HG03139 (cell line): Measurements from ENCODE around the gene PUM1.
A peak's percentile ranks its signal among the peaks of the same experiment; 100 is the strongest.
"Not testable (repeated sequence)": the region's sequence is repeated elsewhere in the genome, so short reads cannot be mapped to it uniquely, and the experiment has no call there.

Experiments
- ATAC-seq: cut with Tn5 transposase; IDR thresholded peaks from one replicate; pipeline ENCODE4 v1.9.1; 2021; ENCODE audit not compliant: unreplicated experiment

Gene PUM1, protein sequence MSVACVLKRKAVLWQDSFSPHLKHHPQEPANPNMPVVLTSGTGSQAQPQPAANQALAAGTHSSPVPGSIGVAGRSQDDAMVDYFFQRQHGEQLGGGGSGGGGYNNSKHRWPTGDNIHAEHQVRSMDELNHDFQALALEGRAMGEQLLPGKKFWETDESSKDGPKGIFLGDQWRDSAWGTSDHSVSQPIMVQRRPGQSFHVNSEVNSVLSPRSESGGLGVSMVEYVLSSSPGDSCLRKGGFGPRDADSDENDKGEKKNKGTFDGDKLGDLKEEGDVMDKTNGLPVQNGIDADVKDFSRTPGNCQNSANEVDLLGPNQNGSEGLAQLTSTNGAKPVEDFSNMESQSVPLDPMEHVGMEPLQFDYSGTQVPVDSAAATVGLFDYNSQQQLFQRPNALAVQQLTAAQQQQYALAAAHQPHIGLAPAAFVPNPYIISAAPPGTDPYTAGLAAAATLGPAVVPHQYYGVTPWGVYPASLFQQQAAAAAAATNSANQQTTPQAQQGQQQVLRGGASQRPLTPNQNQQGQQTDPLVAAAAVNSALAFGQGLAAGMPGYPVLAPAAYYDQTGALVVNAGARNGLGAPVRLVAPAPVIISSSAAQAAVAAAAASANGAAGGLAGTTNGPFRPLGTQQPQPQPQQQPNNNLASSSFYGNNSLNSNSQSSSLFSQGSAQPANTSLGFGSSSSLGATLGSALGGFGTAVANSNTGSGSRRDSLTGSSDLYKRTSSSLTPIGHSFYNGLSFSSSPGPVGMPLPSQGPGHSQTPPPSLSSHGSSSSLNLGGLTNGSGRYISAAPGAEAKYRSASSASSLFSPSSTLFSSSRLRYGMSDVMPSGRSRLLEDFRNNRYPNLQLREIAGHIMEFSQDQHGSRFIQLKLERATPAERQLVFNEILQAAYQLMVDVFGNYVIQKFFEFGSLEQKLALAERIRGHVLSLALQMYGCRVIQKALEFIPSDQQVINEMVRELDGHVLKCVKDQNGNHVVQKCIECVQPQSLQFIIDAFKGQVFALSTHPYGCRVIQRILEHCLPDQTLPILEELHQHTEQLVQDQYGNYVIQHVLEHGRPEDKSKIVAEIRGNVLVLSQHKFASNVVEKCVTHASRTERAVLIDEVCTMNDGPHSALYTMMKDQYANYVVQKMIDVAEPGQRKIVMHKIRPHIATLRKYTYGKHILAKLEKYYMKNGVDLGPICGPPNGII

DNA sequence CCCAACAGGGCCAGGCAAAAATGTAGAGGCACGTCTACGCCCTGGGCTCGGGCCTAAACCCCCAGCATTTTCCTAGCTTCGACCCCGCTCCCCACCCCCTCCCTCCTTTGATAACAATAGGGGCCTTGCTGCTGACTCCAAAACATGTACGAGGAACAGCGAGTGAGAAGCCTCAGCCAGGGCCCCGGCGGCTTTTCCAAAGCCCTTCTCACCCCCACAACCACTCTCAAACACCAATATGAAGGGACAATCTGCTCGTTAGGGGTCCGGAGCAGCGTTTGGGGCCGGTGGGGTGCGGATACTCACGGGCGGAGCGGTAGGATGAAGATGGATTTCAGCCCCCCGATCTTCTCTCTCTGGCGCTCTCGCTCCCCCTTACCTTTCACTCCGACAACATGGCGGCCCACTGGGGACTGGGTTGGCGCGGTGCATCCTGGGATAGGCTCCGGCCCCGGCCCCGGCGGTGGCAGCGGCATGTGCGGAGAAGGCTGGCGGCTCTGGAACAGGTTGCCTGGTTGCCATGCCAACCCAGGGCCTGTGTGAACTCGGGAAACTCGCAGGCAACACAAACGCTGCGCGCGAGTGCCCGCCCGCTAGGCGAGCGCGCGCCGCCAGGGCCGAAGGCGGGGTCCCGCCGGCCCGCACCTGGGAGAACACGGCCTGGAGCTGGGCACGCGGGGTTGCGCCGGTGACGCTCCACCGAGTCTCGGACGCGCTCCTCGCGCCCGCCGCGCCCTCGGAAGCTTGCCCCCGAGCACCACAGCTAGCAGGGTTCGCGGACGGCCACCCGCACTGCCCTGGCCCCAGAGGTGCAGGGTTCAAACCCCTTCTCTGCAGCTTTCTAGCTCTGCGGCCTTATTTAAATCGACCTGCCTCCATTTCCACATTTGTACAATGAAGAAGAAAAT is at the start of gene PUM1:
PUM1 (minus strand) TSS at position 408 of the 908 bp plus-strand sequence. CDS start 6,151 bp downstream, outside the sequence.
- ATAC-seq: peak; percentile 89

- no peak for ATAC-seq
Observed at GRCh38 chr1:31112266-31112935, 46.9 kb upstream of the PUM1 start.

GRCh38 chr1:31111290-31111951 is 45.9 kb upstream of the PUM1 start:
- ATAC-seq: no peak

DNA sequence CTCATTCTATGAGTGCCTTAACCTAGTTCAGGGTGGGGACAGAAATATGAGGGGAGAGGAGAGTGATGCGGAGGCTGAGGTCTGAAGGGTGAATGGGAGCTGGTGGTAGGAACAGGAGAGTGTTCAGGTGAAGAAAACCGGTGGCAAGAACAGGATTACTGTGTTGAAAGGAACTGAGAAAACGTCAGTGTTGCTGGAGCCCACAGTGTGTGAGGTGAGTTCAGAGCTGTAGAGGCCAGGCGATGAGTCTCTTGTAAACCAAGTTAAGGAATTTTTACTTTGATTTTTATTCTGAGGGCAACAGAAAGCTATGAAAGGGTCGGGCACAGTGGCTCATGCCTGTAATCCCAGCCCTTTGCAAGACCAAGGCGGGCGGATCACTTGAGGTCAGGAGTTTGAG is 45.3 kb upstream of the PUM1 start:
- no peak for ATAC-seq

GRCh38 chr1:31108861-31109260 is 43.3 kb upstream of the PUM1 start:
- no peak for ATAC-seq

DNA sequence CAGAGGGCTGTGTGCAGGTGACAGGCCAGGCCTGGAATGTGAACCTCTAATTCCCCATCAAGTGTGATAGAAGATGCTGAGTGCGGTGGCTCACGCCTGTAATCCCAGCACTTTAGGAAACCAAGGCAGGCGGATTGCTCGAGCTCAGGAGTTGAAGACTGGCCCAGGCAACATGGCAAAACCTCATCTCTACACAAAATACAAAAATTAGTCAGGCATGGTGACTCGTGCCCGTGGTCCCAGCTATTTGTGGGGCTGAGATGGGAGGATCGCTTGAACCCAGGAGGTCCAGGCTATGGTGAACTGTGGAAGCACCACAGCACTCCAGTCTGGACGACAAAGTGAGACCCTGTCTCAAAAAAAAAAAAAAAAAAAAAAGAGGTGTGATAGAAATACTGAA is 40.1 kb upstream of the PUM1 start:
- no peak for ATAC-seq

DNA sequence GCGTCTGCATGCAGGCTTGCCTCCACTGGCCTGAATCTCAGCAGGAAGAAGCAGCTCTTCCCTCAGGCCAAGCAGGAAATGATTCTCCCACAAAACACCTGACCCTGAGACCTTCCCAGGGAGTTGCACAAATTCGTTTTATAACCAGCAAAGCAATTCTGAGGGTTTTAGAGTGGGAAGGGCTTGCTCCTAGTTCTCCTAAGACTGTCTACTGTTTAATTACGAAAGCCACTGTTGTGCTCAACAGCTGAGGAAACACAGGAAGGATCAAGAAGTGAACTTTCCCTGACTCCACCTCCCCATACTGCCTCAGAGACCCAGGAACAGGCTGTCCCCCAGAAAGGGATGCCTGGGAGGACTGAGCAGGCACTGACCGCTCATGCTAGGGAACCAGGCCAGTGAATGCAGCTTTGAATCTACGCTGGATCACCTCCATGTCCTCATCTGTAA is 37.0 kb upstream of the PUM1 start:
- no peak for ATAC-seq

DNA sequence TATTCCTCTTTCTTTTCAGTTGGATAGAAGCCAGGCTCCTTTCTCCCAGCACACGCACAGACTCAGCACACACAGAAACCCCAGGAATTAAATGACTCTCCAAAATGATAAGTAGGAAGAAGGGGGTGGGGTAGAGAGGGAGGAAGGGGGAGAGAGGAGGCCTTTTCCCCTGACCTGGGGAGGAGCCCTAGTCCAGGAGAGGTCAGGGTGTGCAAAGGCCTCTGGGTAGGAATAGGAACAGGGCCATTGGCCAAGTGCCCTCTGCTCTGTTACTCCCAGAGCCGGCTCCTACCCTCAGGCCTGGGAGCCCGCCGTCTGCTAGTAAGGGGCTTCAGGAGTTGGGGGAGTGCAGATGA is 35.6 kb upstream of the PUM1 start:
- ATAC-seq: no peak

- no peak for ATAC-seq
Observed at GRCh38 chr1:31099293-31100032, 33.9 kb upstream of the PUM1 start.

GRCh38 chr1:31095985-31096384 is 30.5 kb upstream of the PUM1 start:
- no peak for ATAC-seq

GRCh38 chr1:31095298-31095981 is 29.9 kb upstream of the PUM1 start:
- ATAC-seq: no peak

GRCh38 chr1:31088081-31088480 is 22.6 kb upstream of the PUM1 start:
- ATAC-seq: not testable (repeated sequence)

DNA sequence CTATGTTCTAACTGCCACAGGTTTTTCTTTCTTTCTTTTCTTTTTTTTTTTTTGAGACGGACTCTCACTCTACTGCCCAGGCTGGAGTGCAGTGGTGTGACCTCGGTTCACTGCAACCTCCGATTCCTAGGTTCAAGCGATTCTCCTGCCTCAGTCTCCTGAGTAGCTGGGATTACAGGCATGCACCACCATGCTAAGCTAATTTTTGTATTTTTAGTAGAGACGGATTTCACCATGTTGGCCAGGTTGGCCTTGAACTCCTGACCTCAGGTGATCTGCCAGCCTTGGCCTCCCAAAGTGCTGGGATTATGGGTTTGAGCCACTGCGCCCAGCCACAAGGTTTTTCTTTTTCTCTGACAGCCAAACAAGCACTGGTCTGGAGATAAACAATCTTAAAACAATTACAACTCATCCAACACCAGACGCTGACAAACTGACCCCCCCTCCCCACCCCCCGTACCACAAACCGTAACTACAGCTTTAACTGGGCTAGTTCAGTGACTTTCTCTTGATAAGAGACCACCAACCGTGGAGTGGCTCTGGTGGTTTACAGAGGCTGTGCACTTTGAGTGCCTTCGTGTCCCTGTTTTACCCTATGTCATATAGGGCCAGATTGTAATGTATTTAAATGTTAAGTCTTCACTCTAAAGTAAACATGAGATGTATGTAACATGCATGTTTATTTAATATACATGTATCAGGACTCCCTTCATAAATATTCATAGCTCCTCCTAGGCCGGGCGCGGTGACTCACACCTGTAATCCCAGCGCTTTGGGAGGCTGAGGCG is 19.5 kb upstream of the PUM1 start:
- ATAC-seq: no peak

DNA sequence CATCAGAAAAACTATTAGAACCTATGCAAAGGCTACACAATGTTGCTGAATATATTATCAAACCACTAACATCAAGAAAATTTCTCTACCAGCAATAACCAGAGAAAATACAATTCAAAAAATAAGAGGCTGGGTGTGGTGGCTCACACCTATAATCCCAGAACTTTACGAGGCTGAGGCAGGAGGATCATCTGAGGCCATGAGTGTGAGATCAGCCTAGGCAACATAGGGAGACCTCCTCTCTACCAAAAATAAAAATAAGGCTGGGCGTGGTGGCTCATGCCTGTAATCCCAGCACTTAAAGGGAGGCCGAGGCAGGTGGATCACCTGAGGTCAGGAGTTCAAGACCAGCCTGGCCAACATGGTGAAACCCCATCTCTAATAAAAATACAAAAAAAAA is 16.9 kb upstream of the PUM1 start:
- no peak for ATAC-seq

DNA sequence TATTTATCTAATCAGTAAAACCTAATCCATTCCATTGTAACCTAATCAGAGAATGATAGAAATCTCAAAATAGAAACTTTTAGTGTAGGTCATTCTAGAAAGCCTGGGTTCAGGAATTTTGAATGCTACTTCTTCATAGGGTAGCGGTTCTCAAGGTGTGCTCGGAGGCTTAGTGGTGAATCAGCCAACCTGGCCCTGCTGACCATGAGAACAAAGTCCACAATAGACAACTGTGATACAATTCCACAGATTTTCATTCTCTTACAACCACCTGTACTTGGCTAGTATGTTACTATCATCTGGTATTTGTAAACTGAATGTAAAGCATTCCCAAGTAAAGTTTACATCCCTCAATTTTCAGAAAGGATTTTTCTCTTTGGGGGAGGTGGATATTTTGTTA is 7.5 kb upstream of the PUM1 start:
- no peak for ATAC-seq

- no peak for ATAC-seq
Observed at GRCh38 chr1:31072304-31072746, 6.8 kb upstream of the PUM1 start.

DNA sequence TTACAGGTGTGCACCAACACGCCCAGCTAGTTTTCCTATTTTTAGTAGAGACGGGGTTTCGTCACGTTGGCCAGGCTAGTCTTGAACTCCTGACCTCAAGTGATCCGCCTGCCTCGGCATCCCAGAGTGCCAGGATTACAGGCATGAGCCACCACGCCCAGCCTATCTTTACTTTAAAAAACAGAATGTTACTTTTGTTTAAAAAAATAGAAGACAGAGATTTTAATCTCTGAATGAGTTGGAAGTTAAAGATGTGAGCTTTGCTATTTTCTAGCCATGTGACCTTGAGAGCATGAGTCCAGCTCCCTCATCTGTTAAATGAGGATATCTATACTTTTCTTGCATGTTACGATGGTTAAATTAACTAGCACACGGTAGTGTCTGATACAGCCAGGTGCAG is 3.9 kb upstream of the PUM1 start:
- ATAC-seq: no peak
